GM18951 (cell line): ENCODE measurements around the gene SOX8.
"Not testable (repeated sequence)": the region's sequence is repeated elsewhere in the genome, so short reads cannot be mapped to it uniquely, and the experiment has no call there.

Experiments used
- POLR2A ChIP-seq: IDR thresholded peaks from 4 replicates; pipeline ENCODE4 v1.6.1; 2011; ENCODE audit warnings: mild to moderate bottlenecking; ENCODE audit not compliant: insufficient read length, insufficient read depth; ENCODE audit errors: extremely low read depth
- in situ Hi-C: fragments of 300-500 bp; cut with MboI; formaldehyde crosslinking; loops from one replicate; pipeline ENCODE4 v1.12.0; 2022; ENCODE audit warnings: low sequenced_read_pairs, mixed read lengths, inconsistent platforms; ENCODE audit not compliant: unreplicated experiment

Gene SOX8

GRCh38 chr16:946048-946395 is 35.5 kb upstream of the SOX8 start:
- no peak for TF ChIP-seq POLR2A

GRCh38 chr16:947255-947921 is 34.2 kb upstream of the SOX8 start:
- in situ Hi-C loops = no loop called here
- TF ChIP-seq POLR2A = no peak

More at GRCh38 chr16:946048-946395, 35.5 kb upstream of the SOX8 start:
- in situ Hi-C loops = no loop called here

- in situ Hi-C loops = not testable (repeated sequence)
These were observed 33.7 kb upstream of the SOX8 start for GRCh38 chr16:947922-948303.

GRCh38 chr16:948767-949166 is 32.8 kb upstream of the SOX8 start:
- in situ Hi-C loops = not testable (repeated sequence)

- in situ Hi-C loops = not testable (repeated sequence)
These were observed 30.6 kb upstream of the SOX8 start for GRCh38 chr16:950733-951573.

- in situ Hi-C loops = no loop called here
- no peak for TF ChIP-seq POLR2A
These were observed 29.8 kb upstream of the SOX8 start for GRCh38 chr16:951660-952301.

- TF ChIP-seq POLR2A = no peak
- in situ Hi-C loops = no loop called here
These were observed 29.2 kb upstream of the SOX8 start for GRCh38 chr16:952321-952720.

GRCh38 chr16:953818-954217 is 27.8 kb upstream of the SOX8 start:
- in situ Hi-C loops = not testable (repeated sequence)

- in situ Hi-C loops = not testable (repeated sequence)
These were observed 25.8 kb upstream of the SOX8 start for GRCh38 chr16:955766-956165.

- in situ Hi-C loops = no loop called here
- TF ChIP-seq POLR2A = no peak
These were observed 22.1 kb upstream of the SOX8 start for GRCh38 chr16:959232-960040.

- no peak for TF ChIP-seq POLR2A
- in situ Hi-C loops = no loop called here
These were observed 19.2 kb upstream of the SOX8 start for GRCh38 chr16:962366-962765.

GRCh38 chr16:962901-963814 is 18.4 kb upstream of the SOX8 start:
- in situ Hi-C loops = no loop called here
- no peak for TF ChIP-seq POLR2A

- in situ Hi-C loops = no loop called here
- TF ChIP-seq POLR2A = no peak
These were observed 17.7 kb upstream of the SOX8 start for GRCh38 chr16:963913-964312.
